ENCODE measurements around the gene FAM3A. TPM values are rescaled to one million over a fixed set of nuclear protein-coding genes. Genes with fewer than 3 reads are reported as not detected.

Gene FAM3A
- total RNA-seq, 2 experiments from 2014 or later = 24.9 to 29.0 TPM

DNA sequence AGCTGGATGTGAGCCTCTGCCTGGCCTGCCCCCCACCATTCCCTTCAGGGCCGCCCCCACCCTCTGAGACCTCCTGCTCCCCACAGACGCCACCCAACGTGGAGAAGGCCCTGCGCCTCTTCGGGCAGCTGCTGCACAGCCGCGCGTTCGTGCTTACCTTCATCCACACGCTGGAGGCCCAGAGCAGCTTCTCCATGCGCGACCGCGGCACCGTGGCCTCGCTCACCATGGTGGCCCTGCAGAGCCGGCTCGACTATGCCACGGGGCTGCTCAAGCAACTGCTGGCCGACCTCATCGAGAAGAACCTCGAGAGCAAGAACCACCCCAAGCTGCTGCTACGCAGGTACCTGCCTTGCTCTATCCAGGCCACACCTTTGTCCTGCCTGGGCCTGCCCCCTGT, 47.8 kb downstream of the FAM3A start:
- Mint-ChIP-seq H3K36me3 (ENCODE audit: low read depth) (peaks cover 11% of the 10 kb centered on the region), H3K4me1 (no peaks in the 10 kb centered on the region), H3K27ac (no peak overlapping the region), H3K9me3 (no peaks in the 10 kb centered on the region), H3K4me3 (no peak overlapping the region), H3K27me3 (no peaks in the 10 kb centered on the region)
- ChIA-PET POLR2A (interaction anchor here (1.3 kb wide), 1 partner anchor 9 kb away, joined by 4 read pairs; no protein-coding TSS in a partner anchor), CTCF (no interaction called here)
- DNase-seq = no peak

DNA sequence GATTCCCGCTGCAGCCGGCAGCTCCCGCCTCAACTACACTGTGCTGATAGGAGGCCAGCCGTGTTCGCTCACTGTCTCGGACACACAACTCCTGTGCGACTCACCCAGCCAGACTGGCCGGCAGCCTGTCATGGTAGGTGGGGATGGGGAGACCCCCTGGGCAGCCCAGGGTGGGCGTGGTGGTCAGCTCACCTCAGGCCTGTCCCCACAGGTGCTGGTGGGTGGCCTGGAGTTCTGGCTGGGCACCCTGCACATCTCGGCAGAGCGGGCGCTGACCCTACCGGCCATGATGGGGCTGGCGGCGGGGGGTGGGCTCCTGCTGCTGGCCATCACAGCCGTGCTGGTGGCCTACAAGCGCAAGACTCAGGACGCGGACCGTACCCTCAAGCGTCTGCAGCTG, 48.5 kb downstream of the FAM3A start:
- Mint-ChIP-seq H3K27ac (no peak overlapping the region), H3K9me3 (no peaks in the 10 kb centered on the region), H3K4me1 (no peaks in the 10 kb centered on the region), H3K27me3 (no peaks in the 10 kb centered on the region), H3K4me3 (no peak overlapping the region), H3K36me3 (ENCODE audit: low read depth) (peaks cover 17% of the 10 kb centered on the region)
- ChIA-PET POLR2A (interaction anchor here (1.3 kb wide), 1 partner anchor 9 kb away, joined by 4 read pairs; no protein-coding TSS in a partner anchor), CTCF (no interaction called here)
- DNase-seq = no peak

DNA sequence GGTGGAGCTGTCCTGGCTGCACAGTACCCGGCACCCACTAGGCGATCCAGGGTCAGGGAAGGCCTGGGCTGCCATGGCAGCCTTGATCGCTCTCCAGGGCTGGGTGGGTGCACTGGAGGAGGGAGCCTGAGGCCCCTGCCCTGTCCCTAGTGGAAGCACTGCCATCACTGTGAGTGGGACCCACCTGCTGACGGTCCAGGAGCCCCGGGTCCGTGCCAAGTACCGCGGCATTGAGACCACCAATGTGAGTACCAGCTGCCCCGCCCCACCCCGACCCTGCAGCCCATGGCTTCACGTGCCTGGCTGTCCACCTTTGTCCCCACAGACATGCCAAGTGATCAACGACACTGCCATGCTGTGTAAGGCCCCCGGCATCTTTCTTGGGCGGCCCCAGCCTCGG, 49.1 kb downstream of the FAM3A start:
- Mint-ChIP-seq H3K36me3 (ENCODE audit: low read depth) (peaks cover 17% of the 10 kb centered on the region), H3K9me3 (no peaks in the 10 kb centered on the region)
- POLR2A ChIA-PET = no interaction called here

DNA sequence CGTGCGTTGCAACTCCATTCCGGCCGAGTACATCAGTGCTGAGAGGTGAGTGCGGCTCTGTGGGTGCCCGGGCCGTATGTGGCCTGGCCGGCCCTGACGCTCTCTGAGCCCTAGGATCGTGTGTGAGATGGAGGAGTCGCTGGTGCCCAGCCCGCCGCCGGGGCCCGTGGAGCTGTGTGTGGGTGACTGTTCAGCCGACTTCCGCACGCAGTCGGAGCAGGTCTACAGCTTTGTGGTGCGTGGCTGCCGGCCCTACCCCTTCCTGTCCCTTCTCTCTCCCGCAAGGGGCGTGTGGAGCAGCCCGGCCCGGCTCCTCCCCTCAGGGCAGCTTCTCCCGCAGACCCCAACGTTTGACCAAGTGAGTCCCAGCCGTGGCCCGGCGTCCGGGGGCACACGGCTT, 50.0 kb downstream of the FAM3A start:
- H3K27me3 Mint-ChIP-seq = no peaks in the 10 kb centered on the region
- no peaks in the 10 kb centered on the region for H3K9me3 Mint-ChIP-seq
- H3K4me3 Mint-ChIP-seq = no peak overlapping the region

More for the DNA sequence above, 49.1 kb downstream of the FAM3A start:
- DNase-seq = no peak
- no peak overlapping the region for H3K4me3 Mint-ChIP-seq
- no peaks in the 10 kb centered on the region for H3K4me1 Mint-ChIP-seq
- H3K27ac Mint-ChIP-seq = no peak overlapping the region
- H3K27me3 Mint-ChIP-seq = no peaks in the 10 kb centered on the region
- CTCF ChIA-PET = no interaction called here

DNA sequence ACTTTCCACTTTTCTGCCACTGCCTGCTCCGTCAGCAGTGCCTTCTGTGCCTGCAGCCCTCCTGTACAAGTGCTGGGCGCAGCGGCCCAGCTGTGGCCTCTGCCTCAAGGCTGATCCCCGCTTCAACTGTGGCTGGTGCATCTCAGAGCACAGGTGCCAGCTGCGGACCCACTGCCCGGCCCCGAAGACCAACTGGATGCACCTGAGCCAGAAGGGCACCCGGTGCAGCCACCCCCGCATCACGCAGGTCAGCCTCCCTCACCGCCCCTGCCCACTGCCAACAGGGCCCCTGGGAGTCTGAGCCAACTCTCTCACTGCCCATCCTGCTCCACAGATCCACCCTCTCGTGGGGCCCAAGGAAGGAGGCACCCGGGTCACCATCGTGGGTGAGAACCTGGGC, 50.4 kb downstream of the FAM3A start:
- Mint-ChIP-seq H3K4me3 (no peak overlapping the region), H3K9me3 (no peaks in the 10 kb centered on the region), H3K4me1 (no peaks in the 10 kb centered on the region), H3K27ac (no peak overlapping the region), H3K36me3 (ENCODE audit: low read depth) (peaks cover 13% of the 10 kb centered on the region), H3K27me3 (no peaks in the 10 kb centered on the region)
- POLR2A ChIA-PET = no interaction called here
- DNase-seq = no peak
- CTCF ChIA-PET = no interaction called here

More for the DNA sequence above, 50.0 kb downstream of the FAM3A start:
- H3K36me3 Mint-ChIP-seq (ENCODE audit: low read depth) = peaks cover 13% of the 10 kb centered on the region
- POLR2A ChIA-PET = no interaction called here
- no peak overlapping the region for H3K27ac Mint-ChIP-seq
- no peaks in the 10 kb centered on the region for H3K4me1 Mint-ChIP-seq
- CTCF ChIA-PET = no interaction called here
- DNase-seq = no peak

DNA sequence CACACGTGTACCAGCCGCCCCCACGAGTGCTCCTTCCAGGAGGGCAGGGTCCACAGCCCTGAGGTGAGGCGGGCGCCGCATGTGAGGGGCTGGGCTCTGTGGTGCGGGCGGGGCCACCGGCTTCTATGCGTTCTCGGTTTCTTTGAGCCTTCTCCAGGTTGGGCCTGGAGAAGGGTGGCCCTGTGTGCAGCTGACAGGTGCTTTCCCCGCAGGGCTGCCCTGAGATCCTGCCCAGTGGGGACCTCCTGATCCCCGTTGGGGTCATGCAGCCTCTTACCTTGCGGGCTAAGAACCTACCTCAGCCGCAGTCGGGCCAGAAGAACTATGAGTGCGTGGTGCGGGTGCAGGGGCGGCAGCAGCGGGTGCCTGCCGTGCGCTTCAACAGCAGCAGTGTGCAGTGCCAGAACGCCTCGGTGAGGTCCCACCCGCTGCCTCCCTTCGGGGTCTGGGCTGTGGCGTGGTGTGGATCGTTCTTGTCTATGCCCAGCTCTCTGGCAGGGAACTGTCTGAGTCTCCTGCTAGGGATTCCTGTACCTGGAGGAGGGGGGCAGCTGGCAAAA, 51.1 kb downstream of the FAM3A start:
- ChIA-PET POLR2A (no interaction called here), CTCF (no interaction called here)
- Mint-ChIP-seq H3K4me3 (no peak overlapping the region), H3K36me3 (ENCODE audit: low read depth) (peaks cover 13% of the 10 kb centered on the region), H3K4me1 (peaks cover 4% of the 10 kb centered on the region), H3K27ac (no peak overlapping the region), H3K27me3 (no peaks in the 10 kb centered on the region), H3K9me3 (no peaks in the 10 kb centered on the region)
- DNase-seq = no peak

DNA sequence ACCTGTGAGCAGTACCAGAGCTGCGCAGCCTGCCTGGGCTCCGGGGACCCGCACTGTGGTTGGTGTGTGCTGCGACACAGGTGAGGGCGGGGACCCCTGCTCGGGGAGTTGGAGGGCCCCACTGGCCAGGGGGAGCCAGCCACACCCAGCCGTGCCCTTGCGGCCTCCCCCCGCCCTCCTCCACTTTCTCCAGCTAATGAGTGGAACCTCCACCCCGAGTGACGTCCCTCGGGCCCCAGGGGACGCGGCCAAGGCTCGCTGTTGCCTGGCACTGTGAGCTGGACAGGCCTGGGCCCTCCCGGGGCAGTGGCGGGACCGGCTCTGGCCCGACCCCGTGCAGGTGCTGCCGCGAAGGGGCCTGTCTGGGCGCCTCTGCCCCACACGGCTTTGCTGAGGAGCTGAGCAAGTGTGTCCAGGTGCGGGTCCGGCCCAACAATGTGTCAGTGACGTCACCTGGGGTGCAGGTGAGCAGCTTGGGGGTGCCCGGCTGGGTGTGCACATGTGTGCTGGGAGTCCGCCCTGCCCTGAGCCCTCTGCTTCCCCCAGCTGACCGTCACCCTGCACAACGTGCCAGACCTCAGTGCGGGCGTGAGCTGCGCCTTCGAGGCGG, 52.3 kb downstream of the FAM3A start:
- Mint-ChIP-seq H3K36me3 (ENCODE audit: low read depth) (peaks cover 6% of the 10 kb centered on the region), H3K4me3 (no peak overlapping the region), H3K9me3 (no peaks in the 10 kb centered on the region), H3K4me1 (peaks cover 8% of the 10 kb centered on the region), H3K27me3 (no peaks in the 10 kb centered on the region), H3K27ac (no peak overlapping the region)
- no peak for DNase-seq
- POLR2A ChIA-PET = no interaction called here
- CTCF ChIA-PET = no interaction called here

DNA sequence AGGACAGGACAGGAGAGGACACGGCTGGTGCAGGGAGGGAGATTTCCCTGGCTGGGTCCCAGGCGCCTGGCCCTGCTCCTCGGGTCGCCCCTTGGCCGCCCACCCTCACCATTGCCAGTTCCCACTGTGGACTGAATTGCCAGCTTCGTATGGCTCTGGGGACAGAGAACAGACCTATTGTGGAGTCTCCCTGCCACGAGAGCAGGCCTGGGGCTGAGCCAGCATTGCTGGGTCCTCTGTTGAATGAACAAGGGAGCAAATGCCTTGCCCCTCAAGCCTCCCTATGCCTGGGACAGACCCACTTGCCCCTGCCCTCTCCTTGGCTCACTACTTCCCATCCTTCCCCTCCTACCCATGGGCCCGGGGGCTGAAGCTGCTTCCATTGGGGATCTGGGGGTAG, 53.6 kb downstream of the FAM3A start:
- no peaks in the 10 kb centered on the region for H3K27me3 Mint-ChIP-seq
- ChIA-PET CTCF (no interaction called here), POLR2A (no interaction called here)

DNA sequence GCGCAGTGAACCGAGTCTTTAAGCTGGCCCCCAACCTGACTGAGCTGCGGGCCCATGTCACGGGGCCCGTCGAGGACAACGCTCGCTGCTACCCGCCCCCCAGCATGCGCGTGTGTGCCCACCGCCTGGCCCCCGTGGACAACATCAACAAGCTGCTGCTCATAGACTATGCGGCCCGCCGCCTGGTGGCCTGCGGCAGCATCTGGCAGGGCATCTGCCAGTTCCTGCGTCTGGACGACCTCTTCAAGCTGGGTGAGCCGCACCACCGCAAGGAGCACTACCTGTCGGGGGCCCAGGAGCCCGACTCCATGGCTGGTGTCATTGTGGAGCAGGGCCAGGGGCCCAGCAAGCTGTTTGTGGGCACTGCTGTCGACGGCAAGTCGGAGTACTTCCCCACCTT, 55.7 kb downstream of the FAM3A start:
- Mint-ChIP-seq H3K36me3 (ENCODE audit: low read depth) (peaks cover 5% of the 10 kb centered on the region), H3K27me3 (no peaks in the 10 kb centered on the region), H3K27ac (no peak overlapping the region), H3K4me3 (no peak overlapping the region), H3K9me3 (no peaks in the 10 kb centered on the region), H3K4me1 (peaks cover 13% of the 10 kb centered on the region)
- ChIA-PET CTCF (no interaction called here), POLR2A (no interaction called here)
- DNase-seq = no peak

More for the DNA sequence above, 53.6 kb downstream of the FAM3A start:
- Mint-ChIP-seq H3K4me3 (no peak overlapping the region), H3K36me3 (ENCODE audit: low read depth) (peaks cover 5% of the 10 kb centered on the region), H3K27ac (no peak overlapping the region), H3K4me1 (peaks cover 9% of the 10 kb centered on the region), H3K9me3 (no peaks in the 10 kb centered on the region)
- no peak for DNase-seq

DNA sequence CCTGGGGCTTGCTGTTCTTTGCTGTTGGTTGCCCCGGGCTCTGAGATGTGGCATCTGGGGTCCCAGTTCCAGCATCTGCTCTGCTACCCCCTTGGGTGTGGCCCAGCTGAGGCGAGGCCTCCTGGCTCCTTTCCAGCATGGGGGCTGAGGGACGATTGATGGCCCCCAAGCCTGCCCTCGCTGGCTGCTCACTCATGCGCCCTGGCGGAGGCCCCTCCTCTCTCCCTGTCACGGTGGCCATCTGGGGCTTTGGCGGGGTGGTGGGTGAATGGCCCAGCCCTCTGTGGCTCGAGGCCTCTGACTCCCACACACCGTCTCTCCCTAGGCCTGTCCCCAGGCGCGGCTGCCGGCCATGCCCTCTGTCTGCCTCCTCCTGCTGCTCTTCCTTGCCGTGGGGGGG, 56.2 kb downstream of the FAM3A start:
- POLR2A ChIA-PET = interaction anchor here (1.4 to 1.9 kb wide), 4 partner anchors 17 to 67 kb away, joined by 4 to 11 read pairs (median 5); partner anchors contain the start of genes RPL10 and UBL4A
- peaks cover 13% of the 10 kb centered on the region for H3K4me1 Mint-ChIP-seq
- H3K36me3 Mint-ChIP-seq (ENCODE audit: low read depth) = peaks cover 5% of the 10 kb centered on the region
- no peak for DNase-seq
- H3K27ac Mint-ChIP-seq = no peak overlapping the region
- CTCF ChIA-PET = interaction anchor here (0.8 kb wide), 1 partner anchor 67 kb away, joined by 3 read pairs; no protein-coding TSS in a partner anchor
- H3K4me3 Mint-ChIP-seq = no peak overlapping the region
- H3K9me3 Mint-ChIP-seq = no peaks in the 10 kb centered on the region
- no peaks in the 10 kb centered on the region for H3K27me3 Mint-ChIP-seq

DNA sequence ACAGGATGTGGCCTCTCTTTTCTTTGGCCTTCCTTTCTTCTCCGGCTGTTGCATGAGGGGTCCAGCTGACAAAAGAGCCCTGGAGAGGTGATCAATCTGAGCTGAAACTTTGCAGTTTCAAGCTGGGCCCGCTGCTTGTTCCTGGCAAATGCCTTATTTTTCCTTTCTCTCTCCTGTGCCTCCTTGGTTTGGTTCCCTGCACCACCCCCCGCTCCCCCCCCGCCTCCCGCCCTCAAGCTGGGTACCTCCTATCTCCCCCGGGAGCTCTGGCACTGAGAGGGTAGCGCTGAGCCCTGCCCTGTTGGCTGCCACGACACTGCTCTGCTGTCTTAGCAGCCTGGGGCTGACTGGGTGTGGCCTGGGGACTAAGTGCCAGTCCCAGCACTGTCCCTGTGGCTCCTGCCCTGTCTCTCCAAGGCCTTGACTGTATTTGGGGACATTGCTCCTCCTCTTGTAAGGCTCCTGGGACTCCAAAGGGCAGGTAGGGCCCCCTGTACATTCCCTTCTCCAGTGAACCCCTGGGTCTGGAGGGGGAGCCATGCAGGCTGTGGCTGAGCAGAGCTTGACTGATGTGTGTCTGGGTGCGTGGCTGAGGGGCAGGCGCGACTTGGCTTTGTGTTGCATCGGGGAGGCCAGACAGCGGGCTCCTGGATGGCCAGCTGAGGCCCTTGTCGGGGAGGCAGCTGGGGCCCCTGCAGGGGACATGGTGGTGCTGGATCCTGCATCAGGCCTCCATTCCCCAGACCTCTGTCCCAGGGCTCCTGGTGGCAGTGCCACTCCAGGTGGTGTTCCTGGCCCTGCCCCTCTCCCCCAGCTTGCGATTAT, 56.9 kb downstream of the FAM3A start:
- Mint-ChIP-seq H3K36me3 (ENCODE audit: low read depth) (peaks cover 11% of the 10 kb centered on the region), H3K27ac (peak overlapping the region; percentile 63), H3K9me3 (no peaks in the 10 kb centered on the region), H3K4me1 (peaks cover 13% of the 10 kb centered on the region), H3K4me3 (peak overlapping the region; percentile 79), H3K27me3 (no peaks in the 10 kb centered on the region)
- ChIA-PET CTCF (interaction anchor here (0.6 to 0.8 kb wide), 2 partner anchors 68 to 162 kb away, joined by 3 read pairs; no protein-coding TSS in a partner anchor), POLR2A (interaction anchor here (0.9 to 2.6 kb wide), 10 partner anchors 15 to 85 kb away, joined by 3 to 14 read pairs (median 4); partner anchors contain the start of genes FAM50A, FLNA, RPL10 and SLC10A3)
- DNase-seq = peak; percentile 28

DNA sequence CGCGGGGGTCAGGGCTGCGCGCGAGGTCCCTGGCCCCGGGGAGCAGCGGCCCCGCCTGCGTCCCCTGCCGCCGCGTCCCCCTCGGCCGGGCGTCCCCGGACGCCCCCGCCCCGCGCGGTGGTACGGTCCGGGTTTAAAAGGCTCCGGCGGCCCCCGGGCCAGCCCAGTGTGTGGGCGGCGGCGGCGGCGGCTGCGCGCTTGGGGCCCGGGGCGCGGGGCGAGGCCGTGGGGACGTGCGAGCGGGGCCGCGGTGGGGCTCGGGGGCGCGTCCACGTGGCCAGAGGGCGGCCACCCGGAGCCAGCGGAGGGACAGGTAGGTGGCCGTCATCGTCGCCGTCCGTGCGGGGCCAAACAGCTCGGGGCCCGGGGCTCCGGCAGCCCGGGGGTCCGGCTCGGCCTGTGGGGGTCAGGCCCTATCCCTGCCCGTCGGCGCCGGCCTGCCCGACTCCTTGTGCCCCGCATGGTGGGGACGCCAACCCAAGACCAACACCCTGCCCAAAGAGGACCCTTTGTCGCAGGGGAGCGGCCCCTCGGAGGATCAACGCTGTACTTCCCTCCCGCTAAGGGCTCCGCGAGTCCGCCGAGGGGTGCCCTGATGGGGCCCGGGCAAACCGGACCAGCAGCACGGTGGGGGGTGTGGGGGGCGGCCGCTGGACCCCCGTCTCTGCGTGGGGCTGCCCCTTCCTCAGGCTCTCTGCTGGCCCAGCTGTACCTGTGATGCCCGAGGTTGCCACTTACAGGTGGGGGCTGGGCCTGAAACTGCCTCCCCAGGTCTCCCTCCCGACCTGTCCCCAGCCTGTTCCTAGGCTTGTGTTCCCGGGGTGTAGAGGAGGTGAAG, 57.7 kb downstream of the FAM3A start, which contains the start of gene PLXNA3:
PLXNA3 (plus strand) TSS at position 166 of the 838 bp plus-strand sequence. CDS start 1,903 bp downstream, outside the sequence.
- no peaks in the 10 kb centered on the region for H3K27me3 Mint-ChIP-seq
- peaks cover 11% of the 10 kb centered on the region for H3K36me3 Mint-ChIP-seq (ENCODE audit: low read depth)
- H3K4me1 Mint-ChIP-seq = peaks cover 13% of the 10 kb centered on the region
- peak within 1 kb of the TSS; percentile 88 for H3K27ac Mint-ChIP-seq
- H3K4me3 Mint-ChIP-seq = peak within 1 kb of the TSS; percentile 92
- ChIA-PET CTCF (interaction anchor here (0.6 kb wide), 1 partner anchor 161 kb away, joined by 3 read pairs; no protein-coding TSS in a partner anchor), POLR2A (interaction anchor here (0.9 to 2.6 kb wide), 14 partner anchors 15 to 84 kb away, joined by 3 to 14 read pairs (median 4); partner anchors contain the start of genes FAM50A, FLNA, RPL10 and SLC10A3)
- H3K9me3 Mint-ChIP-seq = no peaks in the 10 kb centered on the region
- peak; percentile 62 for DNase-seq

All from activated CD4-positive, alpha-beta memory T cell treated with anti-CD3 and anti-CD28 coated beads, Interleukin-2, amount 10 ng/mL, durations not matched to agents 7 days and 5 days (primary cell).